ENCODE data around the gene ZAP70. TPM values are rescaled to one million over a fixed set of nuclear protein-coding genes. Genes with fewer than 3 reads are reported as not detected.

Gene ZAP70
- total and polyA plus RNA-seq, 2 donors (not counting 1 experiment from before 2014, with no cell fraction given), result 3.4 to 20.5 TPM

DNA sequence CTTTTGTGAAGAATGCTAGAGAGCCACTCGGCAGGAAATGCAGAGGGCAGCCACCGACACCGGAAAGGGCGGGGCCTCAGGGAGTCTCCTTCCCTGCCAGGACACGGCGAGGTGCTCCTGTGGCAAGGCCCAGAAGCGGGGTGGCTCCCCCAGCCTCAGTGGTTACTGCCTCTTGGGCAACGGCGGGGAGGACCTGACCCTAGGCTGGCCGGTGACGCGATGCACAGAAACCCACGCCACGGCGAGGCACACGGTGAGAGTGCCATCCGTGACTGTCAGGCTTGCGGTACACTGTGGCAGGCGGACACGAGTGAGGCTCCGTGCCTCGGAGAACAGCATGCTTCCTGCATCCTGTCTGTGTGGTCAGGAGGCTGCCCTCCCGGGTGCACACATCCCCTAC lies 47.8 kb downstream of the ZAP70 start:
- Mint-ChIP-seq H3K27me3 (no peaks in the 10 kb centered on the region), H3K4me3 (no peak overlapping the region), H3K4me1 (no peaks in the 10 kb centered on the region), H3K27ac (peak overlapping the region; percentile 46), H3K9me3 (ENCODE audit: insufficient read depth) (no peaks in the 10 kb centered on the region)
- H4K20me1 ChIP-seq (ENCODE audit: control insufficient read depth, insufficient read depth, low read length, poor library complexity, severe bottlenecking), result no peaks in the 10 kb centered on the region
- DNase-seq (no peak), ATAC-seq (ENCODE audit: low read depth) (no peak)
- peak overlapping the region; percentile 29 for H3K4me2 ChIP-seq (replicated peaks; ENCODE audit: low read depth, low read length, poor library complexity, severe bottlenecking)
- CTCF ChIA-PET, result no interaction called here
- intact Hi-C loops (cut with micrococcal nuclease), result no loop called here
- TF ChIP-seq EZH2 (IDR thresholded peaks at IDR 0.05; ENCODE audit: borderline replicate concordance, insufficient read depth, low read depth, low read length, poor library complexity, severe bottlenecking), result no peak
- TF ChIP-seq, protein P1, sequence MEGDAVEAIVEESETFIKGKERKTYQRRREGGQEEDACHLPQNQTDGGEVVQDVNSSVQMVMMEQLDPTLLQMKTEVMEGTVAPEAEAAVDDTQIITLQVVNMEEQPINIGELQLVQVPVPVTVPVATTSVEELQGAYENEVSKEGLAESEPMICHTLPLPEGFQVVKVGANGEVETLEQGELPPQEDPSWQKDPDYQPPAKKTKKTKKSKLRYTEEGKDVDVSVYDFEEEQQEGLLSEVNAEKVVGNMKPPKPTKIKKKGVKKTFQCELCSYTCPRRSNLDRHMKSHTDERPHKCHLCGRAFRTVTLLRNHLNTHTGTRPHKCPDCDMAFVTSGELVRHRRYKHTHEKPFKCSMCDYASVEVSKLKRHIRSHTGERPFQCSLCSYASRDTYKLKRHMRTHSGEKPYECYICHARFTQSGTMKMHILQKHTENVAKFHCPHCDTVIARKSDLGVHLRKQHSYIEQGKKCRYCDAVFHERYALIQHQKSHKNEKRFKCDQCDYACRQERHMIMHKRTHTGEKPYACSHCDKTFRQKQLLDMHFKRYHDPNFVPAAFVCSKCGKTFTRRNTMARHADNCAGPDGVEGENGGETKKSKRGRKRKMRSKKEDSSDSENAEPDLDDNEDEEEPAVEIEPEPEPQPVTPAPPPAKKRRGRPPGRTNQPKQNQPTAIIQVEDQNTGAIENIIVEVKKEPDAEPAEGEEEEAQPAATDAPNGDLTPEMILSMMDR (IDR thresholded peaks at IDR 0.05), result no peak
- H3K4me3 ChIP-seq (ENCODE audit: control extremely low read depth in 1 of 5, extremely low read depth in 1 of 5, insufficient read depth in 1 of 5, low read depth in 2 of 5, low read length in 4 of 5), result no peak overlapping the region
- POLR2A ChIA-PET, result no interaction called here
- H3K27ac ChIP-seq (ENCODE audit: low read length in 2 of 2), result peak overlapping the region in 1 of 2 donors; percentile 60
- no peaks in the 10 kb centered on the region for H3K9me3 ChIP-seq (ENCODE audit: control extremely low read depth in 1 of 3, control insufficient read depth in 2 of 3, insufficient read depth in 1 of 3, low read length in 2 of 3)
- WGBS (ENCODE audit: insufficient coverage), result 62% methylated on average over 22 of the region's 23 CpGs
- H3K36me3 ChIP-seq (replicated peaks in 1 of 2; ENCODE audit: control extremely low read depth in 1 of 2, control insufficient read depth in 1 of 2, extremely low read depth in 1 of 2, insufficient read depth in 2 of 2, low read length in 1 of 2), result peaks cover under 1 to 96% of the 10 kb centered on the region in 2 experiments
- no peaks in the 10 kb centered on the region for H3K27me3 ChIP-seq (replicated peaks in 1 of 4; ENCODE audit: control extremely low read depth in 1 of 4, control insufficient read depth in 3 of 4, insufficient read depth in 4 of 4, low read length in 3 of 4)
- no peak overlapping the region for H3K9ac ChIP-seq (ENCODE audit: low read length)
- H3K79me2 ChIP-seq (ENCODE audit: control insufficient read depth, insufficient read depth, low read length), result no peaks in the 10 kb centered on the region
- no peaks in the 10 kb centered on the region for H3K4me1 ChIP-seq (ENCODE audit: control insufficient read depth in 2 of 2, insufficient read depth in 2 of 2, low read length in 2 of 2)
- no peak overlapping the region for H2AFZ ChIP-seq (ENCODE audit: insufficient read depth, low read depth, low read length, poor library complexity, severe bottlenecking)

DNA sequence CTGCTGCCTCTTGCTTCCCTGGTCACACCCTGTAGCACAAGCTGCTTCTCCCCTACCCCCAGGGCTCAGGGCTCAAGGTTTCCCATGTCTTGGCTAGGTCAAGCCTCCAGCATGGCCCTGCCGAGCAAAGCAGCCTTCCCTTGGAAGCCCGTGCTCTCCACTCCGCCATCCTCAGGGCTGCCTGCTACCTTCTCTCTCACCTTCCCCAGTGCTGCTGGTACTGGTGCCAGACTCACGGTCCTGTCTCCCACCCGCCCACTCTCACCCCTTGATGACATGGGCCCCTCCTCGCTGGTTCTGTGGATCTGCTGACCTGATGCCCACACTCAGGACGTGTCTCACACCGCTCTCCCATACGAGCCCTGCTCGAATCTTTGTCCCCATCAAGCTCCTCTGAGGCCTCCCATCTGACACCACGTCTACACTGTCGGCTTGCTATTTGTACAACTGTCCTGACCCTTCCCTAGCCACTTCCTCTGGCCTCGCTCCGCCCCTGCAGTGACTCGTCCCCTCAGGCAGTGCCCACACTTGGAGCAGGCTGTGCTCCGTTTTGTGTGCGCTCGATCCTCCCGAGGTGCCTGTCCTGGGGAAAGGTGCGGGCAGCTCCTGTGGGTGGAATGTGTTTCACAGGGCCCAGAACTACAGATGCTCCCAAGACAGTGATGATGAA lies 49.9 kb downstream of the ZAP70 start:
- H4K20me1 ChIP-seq (ENCODE audit: control insufficient read depth, insufficient read depth, low read length, poor library complexity, severe bottlenecking), result no peaks in the 10 kb centered on the region
- Mint-ChIP-seq H3K4me3 (no peak overlapping the region), H3K27ac (no peak overlapping the region), H3K27me3 (no peaks in the 10 kb centered on the region), H3K9me3 (ENCODE audit: insufficient read depth) (no peaks in the 10 kb centered on the region), H3K4me1 (peaks cover 2% of the 10 kb centered on the region)
- peaks cover 2 to 90% of the 10 kb centered on the region in 2 experiments for H3K36me3 ChIP-seq (replicated peaks in 1 of 2; ENCODE audit: control extremely low read depth in 1 of 2, control insufficient read depth in 1 of 2, extremely low read depth in 1 of 2, insufficient read depth in 2 of 2, low read length in 1 of 2)
- 94% methylated on average over 19 of the region's 20 CpGs for WGBS (ENCODE audit: insufficient coverage)
- intact Hi-C loops (cut with micrococcal nuclease), result no loop called here
- no peak overlapping the region for H3K4me3 ChIP-seq (ENCODE audit: control extremely low read depth in 1 of 5, extremely low read depth in 1 of 5, insufficient read depth in 1 of 5, low read depth in 2 of 5, low read length in 4 of 5)
- ATAC-seq (ENCODE audit: low read depth) (no peak), DNase-seq (no peak)
- no peak overlapping the region for H3K27ac ChIP-seq (ENCODE audit: low read length in 2 of 2)
- H3K27me3 ChIP-seq (replicated peaks in 1 of 4; ENCODE audit: control extremely low read depth in 1 of 4, control insufficient read depth in 3 of 4, insufficient read depth in 4 of 4, low read length in 3 of 4), result no peaks in the 10 kb centered on the region
- no peaks in the 10 kb centered on the region for H3K9me3 ChIP-seq (ENCODE audit: control extremely low read depth in 1 of 3, control insufficient read depth in 2 of 3, insufficient read depth in 1 of 3, low read length in 2 of 3)
- H3K79me2 ChIP-seq (ENCODE audit: control insufficient read depth, insufficient read depth, low read length), result no peaks in the 10 kb centered on the region
- H3K4me2 ChIP-seq (replicated peaks; ENCODE audit: low read depth, low read length, poor library complexity, severe bottlenecking), result no peak overlapping the region
- TF ChIP-seq, protein P1 (IDR thresholded peaks at IDR 0.05), result no peak
- H3K4me1 ChIP-seq (ENCODE audit: control insufficient read depth in 2 of 2, insufficient read depth in 2 of 2, low read length in 2 of 2), result no peaks in the 10 kb centered on the region
- H3K9ac ChIP-seq (ENCODE audit: low read length), result no peak overlapping the region
- ChIA-PET CTCF (interaction anchor here (1.1 kb wide), 1 partner anchor 20 kb away, joined by 3 read pairs; no protein-coding TSS in a partner anchor), POLR2A (no interaction called here)
- H2AFZ ChIP-seq (ENCODE audit: insufficient read depth, low read depth, low read length, poor library complexity, severe bottlenecking), result no peak overlapping the region
